ENCODE measurements around the gene THOC2.
"Not testable (repeated sequence)": the region's sequence is repeated elsewhere in the genome, so short reads cannot be mapped to it uniquely, and the experiment has no call there.

THOC2 gene

GRCh38 chrX:123764967-123765871 is 32.4 kb upstream of the THOC2 start:
- peak; percentile 91 for DNase-seq
- no peaks in the 10 kb centered on the region for H3K27me3 ChIP-seq (ENCODE audit: insufficient read depth, low read depth, severe bottlenecking)
- TF ChIP-seq, protein P1, sequence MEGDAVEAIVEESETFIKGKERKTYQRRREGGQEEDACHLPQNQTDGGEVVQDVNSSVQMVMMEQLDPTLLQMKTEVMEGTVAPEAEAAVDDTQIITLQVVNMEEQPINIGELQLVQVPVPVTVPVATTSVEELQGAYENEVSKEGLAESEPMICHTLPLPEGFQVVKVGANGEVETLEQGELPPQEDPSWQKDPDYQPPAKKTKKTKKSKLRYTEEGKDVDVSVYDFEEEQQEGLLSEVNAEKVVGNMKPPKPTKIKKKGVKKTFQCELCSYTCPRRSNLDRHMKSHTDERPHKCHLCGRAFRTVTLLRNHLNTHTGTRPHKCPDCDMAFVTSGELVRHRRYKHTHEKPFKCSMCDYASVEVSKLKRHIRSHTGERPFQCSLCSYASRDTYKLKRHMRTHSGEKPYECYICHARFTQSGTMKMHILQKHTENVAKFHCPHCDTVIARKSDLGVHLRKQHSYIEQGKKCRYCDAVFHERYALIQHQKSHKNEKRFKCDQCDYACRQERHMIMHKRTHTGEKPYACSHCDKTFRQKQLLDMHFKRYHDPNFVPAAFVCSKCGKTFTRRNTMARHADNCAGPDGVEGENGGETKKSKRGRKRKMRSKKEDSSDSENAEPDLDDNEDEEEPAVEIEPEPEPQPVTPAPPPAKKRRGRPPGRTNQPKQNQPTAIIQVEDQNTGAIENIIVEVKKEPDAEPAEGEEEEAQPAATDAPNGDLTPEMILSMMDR (IDR thresholded peaks at IDR 0.05; ENCODE audit: low read depth, low read length): no peak
- H3K4me3 ChIP-seq (ENCODE audit: low read depth, low read length): peak overlapping the region; percentile 41
- no peaks in the 10 kb centered on the region for H3K36me3 ChIP-seq
- H3K27ac ChIP-seq: peak overlapping the region; percentile 69
- no peaks in the 10 kb centered on the region for H3K9me3 ChIP-seq (ENCODE audit: severe bottlenecking)

DNA sequence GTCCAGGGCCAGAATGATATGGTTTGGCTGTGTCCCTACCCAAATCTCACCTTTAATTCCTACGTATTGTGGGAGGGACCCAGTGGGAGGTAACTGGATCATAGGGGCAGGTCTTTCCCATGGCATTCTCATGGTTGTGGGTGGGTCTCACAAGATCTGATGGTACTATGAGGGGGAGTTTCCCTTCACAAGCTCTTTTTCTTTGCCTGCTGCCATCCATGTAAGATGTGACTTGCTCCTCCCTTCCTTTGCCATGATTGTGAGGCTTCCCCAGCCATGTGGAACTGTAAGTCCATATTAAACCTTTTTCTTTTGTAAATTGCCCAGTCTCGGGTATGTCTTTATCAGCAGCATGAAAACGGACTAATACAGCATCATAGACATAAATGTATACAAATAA is 27.0 kb upstream of the THOC2 start:
- H3K27ac ChIP-seq; H3K27me3 ChIP-seq (ENCODE audit: insufficient read depth, low read depth, severe bottlenecking); H3K36me3 ChIP-seq; DNase-seq; H3K4me3 ChIP-seq (ENCODE audit: low read depth, low read length); H3K9me3 ChIP-seq (ENCODE audit: severe bottlenecking): not testable (repeated sequence)

GRCh38 chrX:123757794-123758193 is 24.9 kb upstream of the THOC2 start:
- H3K27me3 ChIP-seq (ENCODE audit: insufficient read depth, low read depth, severe bottlenecking); H3K9me3 ChIP-seq (ENCODE audit: severe bottlenecking); H3K27ac ChIP-seq; H3K36me3 ChIP-seq; H3K4me3 ChIP-seq (ENCODE audit: low read depth, low read length); DNase-seq: not testable (repeated sequence)

DNA sequence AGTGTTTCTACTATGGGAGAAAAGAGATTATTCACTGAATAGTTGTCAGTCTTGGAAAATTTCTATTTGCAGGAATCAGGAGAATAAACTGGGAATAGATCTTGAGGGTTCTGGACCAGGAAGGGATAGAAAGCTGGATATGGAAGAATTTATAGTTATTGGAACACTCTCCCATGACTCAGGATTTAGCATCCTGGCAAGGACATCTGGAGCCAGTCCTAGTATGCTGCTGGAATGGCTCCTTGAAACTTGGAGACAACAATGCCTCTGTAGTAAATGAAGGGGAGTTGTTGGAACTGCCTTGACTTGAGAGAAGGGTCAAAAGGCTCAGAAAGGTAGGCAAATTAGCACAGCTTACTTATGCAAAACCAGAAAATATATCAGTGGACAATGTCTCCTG is 23.5 kb upstream of the THOC2 start:
- DNase-seq: no peak
- peak overlapping the region; percentile 65 for H3K27ac ChIP-seq
- no peaks in the 10 kb centered on the region for H3K36me3 ChIP-seq
- TF ChIP-seq, protein P1 (IDR thresholded peaks at IDR 0.05; ENCODE audit: low read depth, low read length): no peak
- no peak overlapping the region for H3K4me3 ChIP-seq (ENCODE audit: low read depth, low read length)
- H3K27me3 ChIP-seq (ENCODE audit: insufficient read depth, low read depth, severe bottlenecking): peaks cover 3% of the 10 kb centered on the region
- no peaks in the 10 kb centered on the region for H3K9me3 ChIP-seq (ENCODE audit: severe bottlenecking)

- TF ChIP-seq, protein P1 (IDR thresholded peaks at IDR 0.05; ENCODE audit: low read depth, low read length): no peak
- H3K9me3 ChIP-seq (ENCODE audit: severe bottlenecking): no peaks in the 10 kb centered on the region
- no peak for DNase-seq
- peaks cover 3% of the 10 kb centered on the region for H3K27me3 ChIP-seq (ENCODE audit: insufficient read depth, low read depth, severe bottlenecking)
- no peak overlapping the region for H3K27ac ChIP-seq
- H3K36me3 ChIP-seq: no peaks in the 10 kb centered on the region
- no peak overlapping the region for H3K4me3 ChIP-seq (ENCODE audit: low read depth, low read length)
Observed at GRCh38 chrX:123755107-123755506, 22.3 kb upstream of the THOC2 start.

DNA sequence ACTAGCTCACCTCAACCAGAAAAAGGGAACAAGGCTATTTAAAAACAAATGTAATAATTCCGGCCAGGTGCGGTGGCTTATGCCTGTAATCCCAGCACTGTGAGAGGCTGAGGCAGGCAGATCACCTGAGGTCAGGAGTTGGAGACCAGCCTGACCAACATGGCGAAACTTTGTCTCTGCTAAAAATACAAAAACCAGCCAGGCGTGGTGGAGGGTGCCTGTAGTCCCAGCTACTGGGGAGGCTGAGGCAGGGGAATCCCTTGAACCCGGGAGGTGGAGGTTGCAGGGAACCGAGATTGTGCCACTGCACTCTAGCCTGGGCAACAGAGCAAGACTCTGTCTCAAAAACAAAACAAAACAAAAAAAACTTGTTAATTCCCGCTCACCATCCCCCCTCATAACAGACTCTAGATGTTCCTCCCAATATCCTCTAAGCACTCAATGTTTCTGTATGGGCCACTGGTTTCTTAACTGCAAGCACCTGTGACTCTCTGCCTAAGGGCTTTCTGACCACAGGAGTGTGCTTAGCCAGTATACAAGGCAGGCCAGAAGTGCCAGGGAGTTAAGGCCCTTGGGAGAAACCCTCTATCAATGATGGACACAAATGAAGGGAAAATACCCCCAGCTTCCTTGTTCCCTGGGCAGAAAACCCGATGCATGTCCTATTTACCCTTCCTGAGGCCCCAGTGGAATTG is 21.0 kb upstream of the THOC2 start:
- DNase-seq: peak; percentile 15
- Histone ChIP-seq H3K27me3 (ENCODE audit: insufficient read depth, low read depth, severe bottlenecking) (peaks cover 3% of the 10 kb centered on the region), H3K27ac (no peak overlapping the region), H3K4me3 (ENCODE audit: low read depth, low read length) (no peak overlapping the region), H3K9me3 (ENCODE audit: severe bottlenecking) (no peaks in the 10 kb centered on the region), H3K36me3 (no peaks in the 10 kb centered on the region)
- TF ChIP-seq, protein P1 (IDR thresholded peaks at IDR 0.05; ENCODE audit: low read depth, low read length): no peak
